ENCODE data around the gene SHISA4. TPM values are rescaled to one million over a fixed set of nuclear protein-coding genes. Genes with fewer than 3 reads are reported as not detected.

SHISA4 gene
- polyA plus RNA-seq, 4 donors = 12.9 to 15.9 (median 14.6) TPM

DNA sequence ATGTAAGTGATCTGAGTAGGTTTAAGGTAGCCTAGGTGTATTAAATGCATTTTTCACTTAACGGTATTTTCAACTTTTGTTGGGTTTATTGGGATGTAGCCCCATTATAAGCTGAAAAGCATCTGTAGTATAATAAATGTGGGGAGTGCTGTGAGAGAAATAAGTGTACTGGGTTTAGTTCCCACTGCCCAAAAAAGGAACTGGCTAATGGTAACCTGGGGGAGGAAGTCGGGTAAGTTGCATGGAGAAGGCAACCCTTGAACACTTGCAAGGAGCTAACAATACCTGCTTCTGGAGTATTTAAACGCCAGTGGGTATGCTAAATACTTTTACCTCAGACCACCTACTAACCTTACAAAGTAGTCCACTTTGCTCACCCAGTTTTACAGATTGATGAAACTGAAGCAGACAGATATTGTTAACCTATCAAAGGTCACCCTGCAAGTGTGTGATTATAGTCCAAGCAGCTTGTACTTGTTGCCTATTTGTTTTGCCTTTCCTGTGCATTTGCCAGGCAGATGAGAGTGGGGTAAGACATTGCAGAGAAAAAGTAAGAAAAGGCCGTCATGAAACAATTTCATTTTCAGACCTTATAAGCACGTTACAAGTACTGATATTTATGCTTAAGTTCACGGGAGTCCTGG, 7.6 kb upstream of the SHISA4 start:
- no peak for DNase-seq (ENCODE audit: low read depth in 4 of 4, low spot score in 3 of 4)

DNA sequence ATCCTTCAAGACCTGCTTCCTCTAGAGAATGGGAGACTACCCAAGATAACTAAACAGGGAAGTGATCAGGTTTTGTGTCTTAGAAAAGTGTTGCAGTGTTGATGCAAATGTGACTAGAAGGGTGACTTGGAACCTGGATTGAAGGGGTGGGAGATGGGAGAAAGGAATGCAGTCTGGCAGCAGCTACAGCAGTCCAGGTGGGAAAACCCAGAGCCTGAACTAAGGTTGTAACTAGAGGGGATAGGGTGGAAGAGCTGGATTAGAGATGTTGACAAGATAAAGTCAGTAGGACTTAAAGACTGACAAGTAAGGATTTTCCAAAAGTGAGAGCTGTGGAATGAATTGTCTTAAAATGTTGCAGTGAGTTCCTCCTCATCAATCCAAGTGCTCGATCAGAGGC, 7.1 kb upstream of the SHISA4 start:
- DNase-seq (ENCODE audit: low read depth in 4 of 4, low spot score in 3 of 4) = no peak

DNA sequence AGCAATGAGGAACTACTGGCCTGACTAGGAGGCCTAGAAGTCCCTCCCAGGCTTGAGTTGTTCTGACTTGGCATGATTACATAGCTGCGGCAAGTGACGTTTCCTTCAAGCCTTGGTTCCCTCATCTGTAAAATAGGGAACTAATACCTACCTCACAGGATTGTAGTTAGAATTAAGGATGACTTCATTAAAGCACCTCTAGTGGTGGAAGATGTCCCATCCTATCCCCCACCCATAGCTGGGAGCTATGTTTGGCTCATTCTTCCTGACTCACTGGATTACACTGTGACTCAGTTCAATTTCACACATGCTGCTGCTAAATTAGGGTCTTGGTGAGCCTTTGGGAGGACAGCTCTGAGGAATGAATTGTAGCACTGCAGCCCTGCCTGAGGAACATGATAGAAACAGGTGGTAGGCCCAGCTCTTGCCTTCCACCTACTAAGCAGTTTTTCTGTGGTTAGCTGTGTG, 6.0 kb upstream of the SHISA4 start:
- DNase-seq (ENCODE audit: low read depth in 4 of 4, low spot score in 3 of 4) = no peak

DNA sequence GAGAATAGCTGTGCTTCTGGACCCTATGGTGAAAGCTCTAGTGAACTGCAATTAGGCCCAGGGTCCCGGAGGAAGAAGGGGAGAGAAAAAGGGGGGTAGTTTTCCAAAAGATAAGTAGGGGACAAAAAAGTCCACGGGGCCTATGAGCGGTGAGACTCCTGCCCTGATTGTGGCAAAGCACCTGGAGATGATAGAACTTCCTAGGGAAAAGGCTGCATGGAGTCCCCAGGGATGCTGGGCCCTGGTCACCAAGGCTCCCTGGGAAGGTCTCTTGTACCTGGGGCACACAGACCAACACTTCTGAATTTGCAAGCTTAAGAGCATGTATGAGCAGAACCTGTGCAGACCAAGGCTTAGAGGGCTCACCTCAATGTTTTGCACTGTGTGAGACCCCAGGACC, 5.4 kb upstream of the SHISA4 start:
- no peak for DNase-seq (ENCODE audit: low read depth in 4 of 4, low spot score in 3 of 4)

DNA sequence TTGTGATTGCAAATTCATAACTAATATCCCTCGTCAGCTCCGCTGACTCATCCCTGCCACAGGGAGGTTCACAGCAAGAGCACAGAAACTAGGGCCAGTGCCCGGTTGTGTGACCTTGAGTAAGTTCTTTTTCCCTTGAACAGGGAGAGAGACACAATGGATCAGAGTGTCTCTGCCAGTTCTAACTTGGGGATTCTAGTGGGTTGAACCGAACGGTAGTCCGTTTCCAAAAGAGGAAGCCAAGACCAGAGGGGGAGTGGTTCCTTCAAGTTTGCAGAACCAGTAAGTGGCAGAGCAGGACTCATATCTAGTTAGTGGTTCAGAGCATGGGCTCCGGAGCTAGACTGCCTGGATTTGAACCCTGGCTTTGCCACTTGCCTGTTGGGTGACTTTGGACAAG, 4.9 kb upstream of the SHISA4 start:
- no peak for DNase-seq (ENCODE audit: low read depth in 4 of 4, low spot score in 3 of 4)

DNA sequence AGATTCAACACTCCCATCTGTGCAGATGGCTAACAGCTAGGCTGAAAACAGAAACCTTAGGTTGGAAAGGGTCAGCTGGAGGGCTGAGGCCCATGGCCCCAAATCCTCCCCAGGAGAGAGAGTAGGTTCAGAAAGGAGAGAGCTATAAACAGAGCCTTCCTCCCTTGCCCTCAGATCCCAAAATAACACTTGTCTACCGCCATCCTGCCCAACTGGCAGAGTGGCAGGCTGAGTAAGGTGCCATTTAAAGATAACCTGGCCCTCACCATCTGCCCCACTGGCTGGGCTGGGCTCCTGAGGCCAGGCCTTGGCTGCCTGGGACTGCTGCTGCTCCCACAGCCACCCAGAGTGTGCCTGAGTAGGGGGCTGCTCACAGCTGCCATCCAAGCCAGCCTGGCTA, 4.3 kb upstream of the SHISA4 start:
- no peak for DNase-seq (ENCODE audit: low read depth in 4 of 4, low spot score in 3 of 4)

DNA sequence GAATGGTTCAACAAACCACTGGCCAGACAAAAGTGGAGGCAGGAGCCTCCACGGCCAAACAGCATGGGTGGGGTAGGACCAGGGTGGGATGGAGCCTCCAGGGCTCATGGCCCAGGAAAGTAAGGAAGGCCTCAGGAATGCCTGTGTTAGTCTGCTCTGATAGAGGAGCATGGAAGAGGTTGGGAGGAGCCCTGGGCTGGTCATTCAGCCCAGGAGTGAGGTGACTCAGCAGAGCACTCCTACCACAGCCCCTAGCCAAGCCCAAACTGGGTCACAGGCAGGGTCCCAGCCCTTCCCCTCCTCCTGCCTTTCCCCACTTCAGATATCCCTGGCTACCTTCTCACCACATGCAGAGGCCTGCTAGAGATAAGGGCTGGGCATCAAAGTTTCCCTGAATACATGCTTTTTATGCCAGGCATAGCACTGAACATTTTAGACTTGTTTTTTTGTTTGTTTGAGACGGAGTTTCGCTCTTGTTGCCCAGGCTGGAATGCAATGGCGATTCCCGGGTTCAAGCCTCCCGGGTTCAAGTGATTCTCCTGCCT, 3.1 kb upstream of the SHISA4 start:
- no peak for DNase-seq (ENCODE audit: low read depth in 4 of 4, low spot score in 3 of 4)

DNA sequence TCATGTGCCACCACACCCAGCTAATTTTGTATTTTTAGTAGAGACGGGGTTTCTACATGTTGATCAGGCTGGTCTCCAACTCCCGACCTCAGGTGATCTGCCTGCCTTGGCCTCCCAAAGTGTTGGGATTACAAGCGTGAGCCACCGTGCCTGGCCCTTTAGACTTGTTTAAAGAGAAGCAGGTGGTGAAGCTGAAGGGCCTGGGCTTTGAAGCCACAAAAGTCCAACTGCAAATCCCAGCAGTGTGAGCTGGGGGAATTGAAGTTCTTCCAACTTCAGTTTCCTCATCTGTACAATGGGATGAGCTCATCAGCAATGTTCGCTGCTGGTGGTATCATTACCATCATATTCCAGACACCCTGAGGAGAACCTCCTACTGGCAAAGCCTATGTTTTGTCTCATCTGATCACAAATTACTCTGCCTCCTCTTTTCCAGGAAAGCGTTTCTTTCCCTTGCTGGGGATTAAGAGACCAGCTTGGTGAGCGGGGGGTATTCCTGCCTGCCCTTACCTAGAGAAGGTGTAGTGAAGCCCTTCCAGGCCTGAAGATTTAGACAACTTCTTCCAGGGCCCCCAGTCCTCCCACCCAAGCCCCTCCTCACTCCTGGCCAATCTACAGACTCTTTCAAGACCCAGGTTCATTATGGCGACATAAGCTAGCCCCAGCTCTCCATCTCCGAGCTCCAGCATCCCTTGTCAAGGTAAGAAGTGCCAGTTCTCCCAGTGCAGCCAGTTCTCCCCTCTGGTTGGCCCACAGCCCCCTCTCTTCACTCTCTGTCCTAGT, 2.4 kb upstream of the SHISA4 start:
- DNase-seq (ENCODE audit: low read depth in 4 of 4, low spot score in 3 of 4) = no peak

DNA sequence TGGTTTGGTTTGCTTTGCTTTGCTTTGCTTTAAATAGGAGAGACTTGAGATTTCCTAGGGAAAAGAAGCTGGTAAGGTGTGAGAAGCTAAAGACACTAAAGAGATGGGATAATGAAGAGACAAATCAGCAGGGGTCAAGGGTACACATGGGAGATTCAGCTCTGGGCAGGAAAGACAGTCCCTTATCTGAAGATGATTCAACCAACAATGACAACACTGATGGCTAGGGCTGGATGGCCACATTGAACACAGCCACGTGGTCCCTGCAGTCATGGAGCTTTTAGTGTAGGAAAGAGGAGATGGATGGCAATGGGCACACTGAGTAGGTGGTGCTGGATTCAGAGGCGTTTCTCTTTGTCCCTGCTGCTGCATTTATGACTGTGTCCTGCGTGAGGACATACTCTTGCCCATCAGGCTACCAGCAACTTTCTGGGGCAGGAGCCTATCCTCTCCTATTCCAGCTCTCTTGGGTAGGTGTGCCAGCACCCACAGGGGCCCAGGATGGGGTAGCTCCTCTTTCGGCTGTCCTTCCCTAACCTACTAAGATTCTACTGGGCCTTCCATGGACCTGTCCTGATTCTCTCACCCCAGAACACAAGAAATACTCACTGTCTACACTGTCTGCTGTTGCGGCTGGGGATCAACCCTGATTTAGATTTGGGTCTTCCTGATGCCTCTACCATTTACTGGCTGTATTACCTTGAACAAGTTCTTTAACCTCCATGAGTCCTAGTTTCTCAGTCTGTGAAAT, 1.4 kb upstream of the SHISA4 start:
- no peak for DNase-seq (ENCODE audit: low read depth in 4 of 4, low spot score in 3 of 4)

DNA sequence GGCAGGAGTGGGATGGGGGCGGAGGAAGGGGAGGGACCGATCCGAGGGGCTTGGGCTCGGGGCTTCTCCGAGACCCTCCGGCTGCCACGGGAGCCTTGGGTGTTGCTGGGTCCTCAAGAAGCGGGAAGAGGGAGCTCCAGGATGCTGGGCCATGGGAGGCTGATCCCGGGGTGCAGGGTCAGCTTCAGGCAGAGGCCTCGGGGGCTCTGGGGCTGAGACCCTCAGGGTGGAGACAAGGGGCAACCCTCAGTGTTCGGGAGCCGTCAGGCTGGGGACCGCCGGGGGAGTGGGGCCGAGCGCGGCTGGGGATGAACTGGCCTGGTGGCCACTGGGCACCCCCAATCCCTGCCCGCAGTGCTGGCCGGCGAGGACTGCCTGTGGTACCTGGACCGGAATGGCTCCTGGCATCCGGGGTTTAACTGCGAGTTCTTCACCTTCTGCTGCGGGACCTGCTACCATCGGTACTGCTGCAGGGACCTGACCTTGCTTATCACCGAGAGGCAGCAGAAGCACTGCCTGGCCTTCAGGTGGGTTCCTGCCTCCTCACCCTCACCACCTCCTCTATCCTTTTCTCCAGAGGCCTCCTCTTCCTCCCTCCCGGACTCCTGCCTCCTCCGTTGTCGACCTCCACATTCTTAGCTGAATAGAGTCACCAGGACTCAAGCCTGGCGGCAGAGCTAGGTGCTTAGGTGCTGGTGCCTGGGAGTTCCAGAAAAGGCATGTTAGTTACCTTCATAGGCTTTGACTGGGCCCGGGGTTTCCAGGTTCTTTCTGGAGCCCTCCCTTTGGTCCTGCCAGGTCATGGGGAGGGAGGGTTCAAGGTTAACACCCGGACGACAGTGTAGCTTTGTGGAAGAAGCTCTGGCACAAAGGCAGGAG, 631 bp downstream of the SHISA4 start:
- no peak for DNase-seq (ENCODE audit: low read depth in 4 of 4, low spot score in 3 of 4)

DNA sequence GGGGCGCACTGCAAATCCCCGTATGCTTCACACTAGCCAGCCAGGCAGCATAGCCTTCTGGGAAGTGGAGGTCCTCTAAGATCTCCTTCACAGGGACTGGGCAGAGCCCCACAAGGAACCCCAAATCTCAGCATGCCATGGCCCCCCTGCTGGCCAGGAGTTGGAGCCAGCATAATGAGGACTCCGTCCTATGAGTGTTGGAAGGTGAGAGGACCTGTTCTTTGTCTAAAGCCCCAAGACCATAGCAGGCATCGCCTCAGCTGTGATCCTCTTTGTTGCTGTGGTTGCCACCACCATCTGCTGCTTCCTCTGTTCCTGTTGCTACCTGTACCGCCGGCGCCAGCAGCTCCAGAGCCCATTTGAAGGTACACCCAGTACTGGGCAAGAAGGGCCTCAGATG, 1.5 kb downstream of the SHISA4 start:
- no peak for DNase-seq (ENCODE audit: low read depth in 4 of 4, low spot score in 3 of 4)

DNA sequence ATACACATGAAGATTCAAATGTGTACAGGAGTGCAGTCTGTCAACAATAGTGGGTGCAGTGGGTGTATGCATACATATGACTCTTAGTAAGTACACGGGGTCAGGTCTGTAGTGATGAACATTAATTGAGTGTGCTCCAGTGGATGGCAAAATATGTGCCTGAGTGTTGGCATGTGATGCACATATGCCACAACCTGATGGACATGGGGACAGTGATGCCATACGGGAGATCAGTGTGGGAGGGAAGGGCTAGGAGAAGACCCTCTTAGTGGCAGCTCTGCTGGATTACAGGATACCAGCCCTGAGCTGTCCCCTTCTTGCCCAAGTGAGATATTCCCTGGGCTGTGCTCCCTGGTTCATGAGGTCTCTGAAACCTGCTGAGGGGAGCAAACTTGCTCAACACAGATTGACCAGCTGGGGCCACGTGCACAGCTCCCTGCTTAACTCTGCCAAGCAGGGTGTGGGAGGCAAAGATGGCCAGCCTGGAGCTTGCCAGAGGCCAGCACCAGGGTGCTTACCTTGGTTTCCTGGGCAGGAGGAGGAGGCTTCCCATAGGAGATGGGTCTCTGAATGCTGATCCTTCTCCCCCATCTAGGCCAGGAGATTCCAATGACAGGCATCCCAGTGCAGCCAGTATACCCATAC, 2.2 kb downstream of the SHISA4 start:
- DNase-seq (ENCODE audit: low read depth in 4 of 4, low spot score in 3 of 4) = no peak

DNA sequence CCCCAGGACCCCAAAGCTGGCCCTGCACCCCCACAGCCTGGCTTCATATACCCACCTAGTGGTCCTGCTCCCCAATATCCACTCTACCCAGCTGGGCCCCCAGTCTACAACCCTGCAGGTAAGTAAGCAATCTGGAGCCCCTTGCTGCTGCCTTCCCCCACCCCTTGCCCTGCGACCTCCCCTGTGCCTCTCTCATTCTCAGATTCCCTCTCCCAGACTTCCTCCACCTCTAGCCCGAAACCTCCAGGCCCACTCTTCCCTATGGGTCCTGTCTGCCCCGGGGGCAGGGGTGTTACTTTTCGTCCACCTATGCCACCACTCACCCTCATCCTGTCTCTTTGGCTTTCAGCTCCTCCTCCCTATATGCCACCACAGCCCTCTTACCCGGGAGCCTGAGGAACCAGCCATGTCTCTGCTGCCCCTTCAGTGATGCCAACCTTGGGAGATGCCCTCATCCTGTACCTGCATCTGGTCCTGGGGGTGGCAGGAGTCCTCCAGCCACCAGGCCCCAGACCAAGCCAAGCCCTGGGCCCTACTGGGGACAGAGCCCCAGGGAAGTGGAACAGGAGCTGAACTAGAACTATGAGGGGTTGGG, 2.9 kb downstream of the SHISA4 start:
- no peak for DNase-seq (ENCODE audit: low read depth in 4 of 4, low spot score in 3 of 4)

DNA sequence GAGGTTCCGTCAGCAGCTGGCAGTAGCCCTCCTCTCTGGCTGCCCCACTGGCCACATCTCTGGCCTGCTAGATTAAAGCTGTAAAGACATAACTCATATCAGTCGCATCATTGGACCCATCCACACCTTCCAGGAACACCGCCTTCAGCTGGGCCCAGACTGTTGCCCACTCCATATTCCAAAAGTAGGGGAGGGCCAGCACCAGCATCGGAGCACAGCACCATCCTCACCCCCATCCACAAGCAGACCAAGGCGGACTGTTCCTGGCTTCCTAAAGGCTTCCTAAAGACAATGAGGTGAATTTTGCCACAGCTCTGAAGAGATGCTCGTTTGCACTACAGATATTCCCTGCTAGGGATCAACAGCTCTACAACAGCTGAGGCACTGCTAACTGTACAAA, 3.5 kb downstream of the SHISA4 start:
- DNase-seq (ENCODE audit: low read depth in 4 of 4, low spot score in 3 of 4) = no peak

DNA sequence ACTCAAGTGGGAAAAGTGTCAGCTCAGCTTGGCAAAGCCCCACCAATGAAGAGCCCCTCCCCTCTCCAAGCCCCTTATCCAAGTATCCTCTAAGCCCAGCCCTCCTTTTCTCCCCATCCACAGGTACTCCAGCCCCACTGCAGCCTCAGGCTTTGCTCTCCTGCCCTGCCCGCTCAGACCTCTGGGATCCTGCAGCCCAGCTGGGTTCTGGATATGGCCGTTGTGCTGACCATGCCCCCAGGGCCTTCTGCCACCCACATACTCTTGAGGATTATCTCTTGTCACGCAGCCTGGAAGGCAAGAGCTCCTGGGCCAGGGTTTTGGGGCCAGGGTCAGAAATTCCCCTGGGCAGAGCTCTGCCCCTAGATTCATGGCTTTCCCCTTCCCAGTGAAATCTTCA, 4.7 kb downstream of the SHISA4 start:
- DNase-seq (ENCODE audit: low read depth in 4 of 4, low spot score in 3 of 4) = no peak

DNA sequence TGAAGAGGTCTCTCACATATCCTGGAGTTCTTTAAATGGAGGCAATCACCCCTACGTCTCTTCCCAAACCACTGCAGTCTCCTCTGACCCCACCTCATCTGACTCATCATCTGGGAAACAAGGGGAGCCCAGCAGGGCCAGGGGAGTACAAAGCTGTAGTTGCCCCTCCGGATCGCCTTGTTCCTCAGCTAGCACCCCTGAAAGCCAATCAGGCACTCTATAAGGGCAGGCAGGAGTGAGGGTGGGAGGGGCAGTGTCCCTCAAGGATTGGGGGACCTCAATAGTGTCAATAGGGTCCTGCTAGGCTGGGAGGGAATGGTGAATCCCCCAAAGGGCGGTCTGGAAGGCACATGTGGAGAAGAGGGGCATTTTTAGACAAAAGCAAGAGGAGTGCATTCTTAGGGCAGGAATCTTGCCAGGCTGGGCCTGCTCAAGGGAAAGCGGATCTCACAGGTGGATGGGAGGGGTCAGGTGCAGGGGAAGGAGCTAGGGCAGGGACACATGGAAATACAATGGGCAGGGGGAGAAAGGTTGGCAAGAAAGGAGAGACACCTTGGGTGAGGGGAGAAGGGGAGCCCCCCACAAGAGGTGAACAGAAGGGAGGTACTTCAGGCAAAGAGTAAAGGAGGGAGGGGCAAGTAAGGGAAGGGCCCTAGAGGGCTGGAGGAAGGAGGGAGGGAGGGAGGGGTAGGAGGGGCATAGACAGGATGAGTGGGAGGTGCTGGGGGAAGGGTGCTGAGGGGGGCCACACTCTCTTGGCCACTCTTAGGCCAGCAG, 5.8 kb downstream of the SHISA4 start:
- no peak for DNase-seq (ENCODE audit: low read depth in 4 of 4, low spot score in 3 of 4)

DNA sequence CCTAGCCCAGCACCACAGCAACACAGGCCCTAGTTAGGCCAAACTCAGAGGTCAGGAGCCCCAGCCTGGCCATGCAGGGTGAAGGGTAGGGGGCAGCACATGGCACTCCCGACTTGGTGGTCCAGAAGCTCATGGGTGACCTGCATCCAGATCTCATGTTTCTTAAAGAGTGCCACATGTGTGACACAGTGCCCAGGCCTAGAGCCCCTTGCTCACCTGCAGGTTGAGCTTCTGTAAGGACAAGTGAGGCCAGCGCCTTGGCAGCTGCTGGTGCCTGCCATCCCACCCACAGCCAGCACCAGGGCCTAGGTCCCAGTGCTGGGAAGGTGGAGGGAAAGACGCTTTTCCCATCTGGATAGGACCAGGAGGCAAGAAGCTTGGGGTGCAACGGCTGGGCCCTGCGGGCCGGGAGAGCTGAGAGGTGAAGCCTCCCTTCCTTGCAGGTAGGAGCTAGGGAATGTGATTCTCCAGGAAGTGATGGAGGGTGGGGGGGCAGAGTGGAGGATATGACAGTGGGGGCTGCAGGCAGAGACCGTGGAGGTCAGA, 6.5 kb downstream of the SHISA4 start:
- DNase-seq (ENCODE audit: low read depth in 4 of 4, low spot score in 3 of 4) = no peak

Measured in left renal pelvis (tissue), 4 donors.